MM.1S (cell line): ENCODE results near the gene LRRC23.

ENCODE experiments used
- EZH2 ChIP-seq: fragments of 300-600 bp; sonication (generic); optimal IDR thresholded peaks from 2 replicates; pipeline ENCODE3; 2017; ENCODE audit warnings: low read depth, mild to moderate bottlenecking, antibody characterized with exemption, low read length, mixed read lengths
- EZH2phosphoT487 ChIP-seq: fragments of 300-600 bp; sonication (generic); IDR thresholded peaks from 2 replicates; pipeline ENCODE4 v1.6.1; 2018; ENCODE audit warnings: antibody characterized with exemption, low read length
- TF ChIP-seq, protein P1 (sequence below): fragments of 300-600 bp; sonication (generic); IDR thresholded peaks from 2 replicates; pipeline ENCODE4 v1.5.1; 2016; ENCODE audit warnings: antibody characterized with exemption, low read length, mixed read lengths

- TF ChIP-seq, protein P1, sequence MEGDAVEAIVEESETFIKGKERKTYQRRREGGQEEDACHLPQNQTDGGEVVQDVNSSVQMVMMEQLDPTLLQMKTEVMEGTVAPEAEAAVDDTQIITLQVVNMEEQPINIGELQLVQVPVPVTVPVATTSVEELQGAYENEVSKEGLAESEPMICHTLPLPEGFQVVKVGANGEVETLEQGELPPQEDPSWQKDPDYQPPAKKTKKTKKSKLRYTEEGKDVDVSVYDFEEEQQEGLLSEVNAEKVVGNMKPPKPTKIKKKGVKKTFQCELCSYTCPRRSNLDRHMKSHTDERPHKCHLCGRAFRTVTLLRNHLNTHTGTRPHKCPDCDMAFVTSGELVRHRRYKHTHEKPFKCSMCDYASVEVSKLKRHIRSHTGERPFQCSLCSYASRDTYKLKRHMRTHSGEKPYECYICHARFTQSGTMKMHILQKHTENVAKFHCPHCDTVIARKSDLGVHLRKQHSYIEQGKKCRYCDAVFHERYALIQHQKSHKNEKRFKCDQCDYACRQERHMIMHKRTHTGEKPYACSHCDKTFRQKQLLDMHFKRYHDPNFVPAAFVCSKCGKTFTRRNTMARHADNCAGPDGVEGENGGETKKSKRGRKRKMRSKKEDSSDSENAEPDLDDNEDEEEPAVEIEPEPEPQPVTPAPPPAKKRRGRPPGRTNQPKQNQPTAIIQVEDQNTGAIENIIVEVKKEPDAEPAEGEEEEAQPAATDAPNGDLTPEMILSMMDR = no peak
- TF ChIP-seq EZH2 (no peak), EZH2phosphoT487 (no peak)
Observed at GRCh38 chr12:6903722-6904121, 900 bp upstream of the LRRC23 start.
